ENCODE results near the gene MYH7. TPM values are rescaled to one million over a fixed set of nuclear protein-coding genes. Genes with fewer than 3 reads are reported as not detected.

MYH7 gene
- total and polyA plus RNA-seq, 2 of the 4 experiments (the other 2 are of a cell fraction) = not detected

DNA sequence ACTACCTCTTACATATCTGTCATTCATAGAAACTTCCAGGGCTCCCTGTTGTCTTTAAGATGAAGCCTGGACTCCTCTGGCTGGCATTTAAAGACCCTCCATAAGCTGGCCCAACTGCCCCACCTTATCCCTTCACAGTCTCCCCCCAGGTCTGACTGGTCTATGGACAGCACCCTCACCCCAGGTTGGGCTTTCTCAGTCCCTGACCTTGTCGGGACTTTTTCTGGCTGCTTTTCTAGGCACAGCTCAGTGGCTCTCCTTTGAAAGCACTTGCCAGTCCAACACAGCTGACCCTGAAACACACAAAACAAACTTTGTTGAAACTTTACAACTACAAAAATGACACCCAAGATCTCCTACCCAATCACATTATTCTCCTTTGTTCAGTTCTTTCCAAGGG is 13.9 kb upstream of the MYH7 start:
- Histone ChIP-seq H4K91ac (ENCODE audit: insufficient read depth, low read depth, low read length) (no peak overlapping the region), H2AFZ (replicated peaks; ENCODE audit: low read length, poor library complexity) (no peak overlapping the region), H3K36me3 (ENCODE audit: control insufficient read depth, insufficient read depth, low read length) (no peaks in the 10 kb centered on the region), H3K4me3 (ENCODE audit: insufficient read depth, low read depth, low read length) (no peak overlapping the region), H3K4me1 (ENCODE audit: control insufficient read depth, insufficient read depth, low read length) (no peaks in the 10 kb centered on the region), H2AK5ac (ENCODE audit: low read depth, low read length) (no peak overlapping the region), H2BK15ac (ENCODE audit: low read depth, low read length) (no peak overlapping the region), H3K56ac (ENCODE audit: extremely low read depth, insufficient read depth, low read length) (no peak overlapping the region), H4K20me1 (ENCODE audit: insufficient read depth, low read length) (no peaks in the 10 kb centered on the region), H2BK120ac (ENCODE audit: low read depth, low read length) (no peak overlapping the region), H3K23ac (ENCODE audit: low read depth, low read length) (no peak overlapping the region), H3K4ac (ENCODE audit: low read depth, low read length) (no peak overlapping the region), H2BK20ac (ENCODE audit: low read depth, low read length) (no peak overlapping the region), H4K5ac (ENCODE audit: low read depth, low read length) (no peak overlapping the region), H3K4me2 (ENCODE audit: low read depth, low read length) (no peak overlapping the region), H3K27me3 (ENCODE audit: control insufficient read depth, insufficient read depth, low read length) (peaks cover 3% of the 10 kb centered on the region), H2BK5ac (ENCODE audit: low read depth, low read length, poor library complexity, severe bottlenecking) (no peak overlapping the region), H3K18ac (ENCODE audit: low read depth, low read length) (no peak overlapping the region), H4K8ac (ENCODE audit: low read depth in 2 of 2, low read length in 2 of 2) (no peak overlapping the region), H3K9me3 (ENCODE audit: control insufficient read depth, insufficient read depth, low read length) (no peaks in the 10 kb centered on the region), H3K14ac (replicated peaks; ENCODE audit: low read depth, low read length) (no peak overlapping the region), H3K79me1 (ENCODE audit: low read depth in 1 of 2, low read length in 2 of 2) (no peaks in the 10 kb centered on the region), H2AK9ac (replicated peaks; ENCODE audit: low read depth, low read length, poor library complexity) (no peak overlapping the region), H3K9ac (ENCODE audit: low read depth, low read length) (no peak overlapping the region), H3K9me1 (ENCODE audit: insufficient read depth, low read length) (no peaks in the 10 kb centered on the region), H3K27ac (ENCODE audit: insufficient read depth, low read length) (no peak overlapping the region)
- TF ChIP-seq CTCF (conservative IDR thresholded peaks at IDR 0.05; ENCODE audit: low read depth, low read length) = no peak
- TF ChIP-seq MAFK (IDR thresholded peaks at IDR 0.05; ENCODE audit: low read depth, low read length) = no peak
- no TSS peak for BruUV-seq (replicated peaks)
- ChIA-PET POLR2A (ENCODE audit: unreplicated experiment) (no interaction called here), CTCF (no interaction called here)
- ATAC-seq (ENCODE audit: low read depth) (no peak), DNase-seq (no peak)
- in situ Hi-C loops (cut with MboI; ENCODE audit: low sequenced_read_pairs) (no loop called here), dilution Hi-C loops (cut with HindIII; ENCODE audit: low sequenced_read_pairs, unreplicated experiment) (no loop called here), intact Hi-C loops (cut with micrococcal nuclease) (no loop called here)
- WGBS, 2 experiments (ENCODE audit: extremely low coverage in 2 of 2, insufficient read length in 1 of 2) = no CpG with 5 or more reads among the region's 1 CpG
